Stimulated activated naive CD8-positive, alpha-beta T cell treated with anti-CD3 and anti-CD28 coated beads, Interleukin-15, Interleukin-2, amounts not matched to agents 100 U/mL and 50 U/mL, for 24 hours (primary cell): ENCODE results near the gene SLC18A2.
"Not testable (repeated sequence)": the region's sequence is repeated elsewhere in the genome, so short reads cannot be mapped to it uniquely, and the experiment has no call there.

Experiments
- ATAC-seq: fragments of 150-1000 bp; cut with Tn5 transposase; one replicate; pipeline ENCODE4 v1.10.0; 2021
- DNase-seq: peaks from one replicate; pipeline ENCODE4 v3.0.0; 2021

Gene SLC18A2

GRCh38 chr10:117240621-117241529 lies at the start of gene SLC18A2:
TSS of gene SLC18A2 (plus strand) at chr10:117241114. CDS start at chr10:117241694, 580 bp downstream.
- DNase-seq (no peak), ATAC-seq (no peak)

GRCh38 chr10:117197189-117197588 lies 43.7 kb upstream of the SLC18A2 start, which contains the start of gene KCNK18:
TSS of gene KCNK18 (plus strand) at chr10:117197489. CDS start at chr10:117197489, 0 bp downstream.
- no peak for DNase-seq
- ATAC-seq = no peak

DNA sequence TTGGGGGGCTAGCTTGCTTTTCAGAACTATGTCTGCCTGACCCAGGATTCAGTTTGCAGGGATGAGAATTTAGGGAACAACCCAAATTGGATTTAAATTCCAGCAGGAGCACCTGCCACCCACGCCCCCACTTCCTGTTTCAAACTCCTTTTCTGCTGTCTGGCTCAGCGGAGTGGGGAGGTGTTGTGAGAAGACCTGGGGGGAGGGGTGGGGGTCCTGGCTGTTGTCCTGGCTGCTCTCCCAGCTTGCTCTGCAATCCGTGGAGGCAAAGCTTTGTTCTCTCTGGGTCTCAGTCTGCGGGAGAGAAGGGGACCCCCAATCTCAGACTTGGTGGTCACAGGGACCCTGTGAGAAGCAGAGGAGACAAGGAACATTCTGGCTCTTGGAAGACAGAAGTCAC lies 42.8 kb upstream of the SLC18A2 start:
- DNase-seq = no peak
- no peak for ATAC-seq

- ATAC-seq = no peak
- no peak for DNase-seq
Measured at GRCh38 chr10:117201826-117202225, 39.1 kb upstream of the SLC18A2 start.

DNA sequence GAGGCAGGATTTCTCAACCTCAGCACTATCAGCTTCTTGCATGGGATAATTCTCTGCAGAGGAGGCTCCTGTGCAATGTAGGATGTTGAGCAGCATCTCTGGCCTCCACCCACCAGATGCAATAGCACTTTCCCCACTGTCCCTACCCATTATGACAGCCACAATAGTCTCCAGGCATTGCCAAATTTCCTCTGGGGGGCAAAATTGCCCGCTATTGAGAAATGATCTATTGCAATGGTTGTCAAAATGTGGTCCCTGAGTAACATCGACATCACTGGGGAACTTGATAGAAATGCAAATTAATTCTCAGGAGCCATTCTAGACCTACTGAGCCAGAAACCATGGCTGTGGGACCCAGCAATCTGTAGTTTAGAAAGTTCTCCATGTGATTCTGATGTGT lies 36.6 kb upstream of the SLC18A2 start:
- ATAC-seq (no peak), DNase-seq (no peak)

- ATAC-seq = no peak
Measured at GRCh38 chr10:117212176-117212575, 28.7 kb upstream of the SLC18A2 start.

DNA sequence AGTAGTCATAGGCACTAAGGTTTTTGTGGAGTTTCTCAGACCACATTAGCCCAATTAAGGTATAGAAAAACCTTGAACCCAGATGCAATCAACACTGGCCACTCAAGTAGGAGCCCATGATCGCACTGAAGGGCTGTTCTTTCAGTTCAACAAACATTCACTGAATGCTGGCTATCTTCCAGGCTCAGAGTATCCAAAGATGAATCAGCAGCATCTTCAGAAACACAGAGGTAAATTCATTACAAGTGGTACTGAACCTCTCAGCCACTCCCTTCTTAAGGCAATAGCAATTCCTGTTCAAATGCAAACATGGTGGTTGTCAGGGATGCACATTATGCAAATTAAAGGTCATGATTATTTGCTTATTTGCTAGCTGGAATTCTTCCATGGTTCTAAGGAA lies 26.5 kb upstream of the SLC18A2 start:
- ATAC-seq (no peak), DNase-seq (no peak)

More at GRCh38 chr10:117212176-117212575, 28.7 kb upstream of the SLC18A2 start:
- DNase-seq = no peak

DNA sequence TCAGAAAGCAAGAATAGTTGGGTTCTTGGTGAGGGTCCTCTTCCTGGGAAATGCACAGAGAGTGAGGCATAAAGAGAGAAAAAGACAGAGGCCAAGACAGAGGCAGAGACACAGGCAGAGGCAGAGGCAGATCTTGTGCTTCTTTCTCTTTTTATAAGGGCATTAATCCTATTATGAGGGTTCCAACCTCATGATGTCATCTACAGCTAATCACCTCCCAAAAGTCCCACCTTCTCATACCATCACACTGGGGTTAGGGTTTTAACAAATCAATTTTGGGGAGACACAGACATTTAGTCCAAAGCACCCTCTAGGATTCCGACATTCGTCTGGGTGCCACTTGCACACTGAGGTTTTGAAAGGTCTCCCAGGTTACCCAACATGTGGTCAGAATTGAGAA lies 25.8 kb upstream of the SLC18A2 start:
- DNase-seq = no peak

GRCh38 chr10:117216028-117216427 lies 24.9 kb upstream of the SLC18A2 start:
- ATAC-seq = no peak

More for the DNA sequence above, 25.8 kb upstream of the SLC18A2 start:
- no peak for ATAC-seq

GRCh38 chr10:117216611-117217195 lies 24.2 kb upstream of the SLC18A2 start:
- DNase-seq (peak; percentile 81), ATAC-seq (peak; percentile 80)

More at GRCh38 chr10:117216028-117216427, 24.9 kb upstream of the SLC18A2 start:
- no peak for DNase-seq

- peak; percentile 22 for DNase-seq
- ATAC-seq = no peak
Measured at GRCh38 chr10:117217196-117217761, 23.6 kb upstream of the SLC18A2 start.

DNA sequence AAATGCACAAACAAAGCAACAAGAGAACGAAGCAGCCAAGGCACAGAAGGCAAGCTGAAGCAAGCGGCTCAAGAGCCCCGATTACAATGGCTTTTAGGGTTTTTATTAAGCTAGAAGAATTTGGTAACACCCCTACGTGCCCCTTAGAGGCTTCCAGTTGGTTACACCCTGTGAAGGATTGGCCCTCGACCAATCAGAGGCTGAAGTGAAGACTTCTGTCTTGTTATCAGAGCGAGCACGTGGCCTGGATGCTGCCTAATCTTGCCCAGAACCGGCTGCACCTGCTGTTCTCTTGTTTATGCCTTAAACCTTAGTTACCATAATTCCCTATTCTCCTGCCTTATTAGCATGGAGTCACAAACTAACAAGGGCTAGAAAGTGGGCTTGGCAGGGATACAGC lies 22.3 kb upstream of the SLC18A2 start:
- DNase-seq = no peak
- ATAC-seq = no peak

- DNase-seq = no peak
- ATAC-seq = no peak
Measured at GRCh38 chr10:117221156-117221711, 19.7 kb upstream of the SLC18A2 start.

DNA sequence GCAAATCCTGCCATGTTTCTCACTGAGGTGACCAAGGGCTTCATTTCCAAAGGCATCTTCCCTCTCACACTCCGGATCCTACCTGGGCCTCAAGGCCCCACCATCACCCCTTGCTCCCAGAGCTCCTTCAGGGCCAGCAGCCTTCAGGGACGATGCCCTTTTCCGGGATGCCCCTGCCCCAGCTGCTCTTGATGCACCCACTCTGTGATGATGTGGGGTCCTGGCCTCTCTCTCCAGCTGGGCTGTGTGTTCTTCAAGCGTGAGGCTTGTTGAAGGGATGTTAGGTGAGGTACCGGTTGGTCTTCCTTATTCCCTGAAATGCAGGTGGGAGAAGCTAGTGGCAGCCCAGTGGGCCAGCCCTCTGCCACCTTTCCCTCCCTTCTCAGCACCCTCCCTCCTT lies 18.4 kb upstream of the SLC18A2 start:
- ATAC-seq (no peak), DNase-seq (no peak)

GRCh38 chr10:117222976-117223692 lies 17.8 kb upstream of the SLC18A2 start:
- DNase-seq (no peak), ATAC-seq (no peak)

GRCh38 chr10:117223693-117224430 lies 17.1 kb upstream of the SLC18A2 start:
- no peak for ATAC-seq
- no peak for DNase-seq

DNA sequence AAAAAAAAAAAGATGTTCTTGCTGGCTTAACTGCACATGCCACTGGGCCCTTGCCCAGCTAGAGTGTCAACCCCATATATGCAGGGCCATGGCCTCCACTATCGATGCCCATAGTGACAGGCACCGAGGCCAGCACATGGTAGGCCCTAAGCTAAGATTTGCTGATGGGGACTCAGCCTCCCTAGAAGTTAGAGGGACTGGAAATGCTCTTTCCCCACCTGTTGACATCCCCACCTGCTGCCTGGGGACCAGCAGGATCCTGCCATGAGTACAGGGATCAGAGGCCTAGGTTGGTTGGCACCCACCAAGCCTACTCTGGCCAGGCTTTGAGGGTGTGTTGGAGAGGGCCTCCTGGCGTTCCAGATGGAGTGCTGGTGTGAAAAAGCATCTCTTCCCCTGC lies 16.0 kb upstream of the SLC18A2 start:
- no peak for ATAC-seq
- no peak for DNase-seq

DNA sequence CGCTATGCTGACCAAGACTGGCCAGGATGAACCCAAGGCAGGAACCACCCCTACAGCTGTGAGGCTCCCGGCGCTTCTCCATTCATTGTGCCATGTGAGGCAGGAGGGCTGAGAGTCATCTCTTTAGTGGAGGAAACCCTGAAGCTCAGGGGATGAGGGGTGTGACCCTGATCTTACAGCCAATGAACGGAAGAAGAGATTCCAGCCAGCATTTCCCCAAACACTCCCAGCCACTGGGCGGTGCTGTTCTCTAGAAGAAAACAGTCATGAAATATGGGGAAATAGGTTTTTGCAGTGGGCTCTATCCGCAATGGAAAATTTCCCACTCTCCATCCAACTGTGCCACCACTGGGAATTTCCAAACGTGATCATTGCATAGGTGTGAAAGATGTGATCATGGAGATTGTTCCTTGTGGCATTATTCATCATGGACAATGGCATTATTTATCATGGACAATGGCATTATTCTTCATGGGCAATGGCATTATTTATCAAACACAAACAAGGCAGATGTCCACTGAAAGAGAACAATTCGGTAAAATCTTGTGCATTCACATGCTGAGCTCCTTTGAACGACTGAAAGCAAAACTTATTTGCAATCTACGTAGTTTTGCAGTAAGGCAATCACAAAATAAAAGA lies 14.0 kb upstream of the SLC18A2 start:
- DNase-seq (peak; percentile 11), ATAC-seq (no peak)

- DNase-seq (no peak), ATAC-seq (no peak)
Measured at GRCh38 chr10:117228210-117228609, 12.7 kb upstream of the SLC18A2 start.

- ATAC-seq, DNase-seq: not testable (repeated sequence)
Measured at GRCh38 chr10:117230107-117230506, 10.8 kb upstream of the SLC18A2 start.
